ENCODE results near the gene ZHX3.
"Not testable (repeated sequence)": the region's sequence is repeated elsewhere in the genome, so short reads cannot be mapped to it uniquely, and the experiment has no call there.

ZHX3 gene

GRCh38 chr20:41135187-41135887 is 182.2 kb downstream of the ZHX3 start:
- DNase-seq (ENCODE audit: low spot score): peak; percentile 28

GRCh38 chr20:41134362-41135186 is 183.0 kb downstream of the ZHX3 start:
- DNase-seq (ENCODE audit: low spot score): no peak

- DNase-seq (ENCODE audit: low spot score): no peak
These were observed 183.7 kb downstream of the ZHX3 start for GRCh38 chr20:41133709-41134361.

GRCh38 chr20:41132388-41132775 is 185.1 kb downstream of the ZHX3 start:
- DNase-seq (ENCODE audit: low spot score): not testable (repeated sequence)

GRCh38 chr20:41131594-41132387 is 185.7 kb downstream of the ZHX3 start:
- DNase-seq (ENCODE audit: low spot score): no peak

All from AG20443 (cell line).